GM12878 (cell line): ENCODE data around the gene ADAMTS18. TPM values are rescaled to one million over a fixed set of nuclear protein-coding genes. Genes with fewer than 3 reads are reported as not detected.

ENCODE experiments used
- ATAC-seq: fragments of 200-7000 bp; cut with Tn5 transposase; 3 replicates; pipeline ENCODE4 v1.9.1; 2020; ENCODE audit warnings: mild to moderate bottlenecking, moderate library complexity
- BruUV-seq: library from RNA; stranded (reverse); fragments of 400-500 nt; replicated peaks from 2 replicates; lab custom pipeline; 2021; lab: Mats Ljungman, UMichigan
- CTCF ChIA-PET: fragments of 300-600 bp; sonication (Branson Sonifier 250); formaldehyde crosslinking; extraction: SDS; loops from one replicate; lab custom pipeline; 2021; ENCODE audit warnings: inconsistent platforms; lab: Yijun Ruan, JAX
- POLR2A ChIA-PET: fragments of 350-600 bp; formaldehyde crosslinking; extraction: SDS; loops from one replicate; lab custom pipeline; 2021; ENCODE audit warnings: inconsistent platforms; lab: Charles Lee
- RAD21 ChIA-PET: fragments of 300-600 bp; sonication (Branson Sonifier 250); formaldehyde crosslinking; loops from one replicate; lab custom pipeline; 2023; ENCODE audit warnings: antibody characterized with exemption; ENCODE audit not compliant: unreplicated experiment; lab: Charles Lee
- SMC1A ChIA-PET: fragments of 300-600 bp; sonication (Branson Sonifier 250); formaldehyde crosslinking; loops from one replicate; lab custom pipeline; 2023; ENCODE audit not compliant: unreplicated experiment, uncharacterized antibody; lab: Charles Lee
- DNase-seq: peaks from one replicate; pipeline ENCODE4 v3.0.0-alpha.2; 2011; ENCODE audit warnings: low read depth, low spot score
- FAIRE-seq: peaks from 3 replicates; lab custom pipeline; 2011; peaks lifted over from hg19 to GRCh38; lab: Jason Lieb, UNC
- H2AFZ ChIP-seq: 2 replicates; pipeline ENCODE4 v1.6.0; 2011; ENCODE audit warnings: low read depth, low read length, control low read depth; ENCODE audit not compliant: control insufficient read depth
- H3K27ac ChIP-seq: 2 replicates; pipeline ENCODE4 v1.5.1; 2011; ENCODE audit warnings: control low read depth; ENCODE audit not compliant: control insufficient read depth, insufficient read depth
- H3K27me3 ChIP-seq, 2 experiments: replicated peaks in 1 of 2; 2 replicates each; pipeline versions ENCODE4 v1.6.0 to v1.6.1; 2011; ENCODE audit warnings: low read length in 1 of 2; ENCODE audit not compliant: control insufficient read depth in 2 of 2, insufficient read depth in 2 of 2
- H3K36me3 ChIP-seq, 2 experiments: 2 replicates each; pipeline ENCODE4 v1.5.1; 2011; ENCODE audit warnings: low read length in 1 of 2; ENCODE audit not compliant: control insufficient read depth in 2 of 2, insufficient read depth in 2 of 2
- H3K4me1 ChIP-seq: 2 replicates; pipeline ENCODE4 v1.6.1; 2011; ENCODE audit warnings: mild to moderate bottlenecking, low read length, moderate library complexity, mixed read lengths; ENCODE audit not compliant: control insufficient read depth, insufficient read depth
- H3K4me2 ChIP-seq: 2 replicates; pipeline ENCODE4 v1.6.0; 2011; ENCODE audit warnings: control low read depth; ENCODE audit not compliant: control insufficient read depth, insufficient read depth
- H3K4me3 ChIP-seq: fragments of 200-600 bp; sonication (generic); 2 replicates; pipeline ENCODE4 v1.5.1; 2016
- H3K79me2 ChIP-seq: 2 replicates; pipeline ENCODE4 v1.6.0; 2011; ENCODE audit warnings: low read length; ENCODE audit not compliant: control insufficient read depth, insufficient read depth
- H3K9ac ChIP-seq: 2 replicates; pipeline ENCODE4 v1.8.0; 2011; ENCODE audit warnings: low read length, control low read depth, mixed read lengths; ENCODE audit not compliant: control insufficient read depth, insufficient read depth
- H3K9me3 ChIP-seq: replicated peaks from 3 replicates; pipeline ENCODE4 v1.5.1; 2011; ENCODE audit warnings: mild to moderate bottlenecking, low read length; ENCODE audit not compliant: control insufficient read depth, insufficient read depth
- H4K20me1 ChIP-seq: 2 replicates; pipeline ENCODE4 v1.6.0; 2011; ENCODE audit not compliant: control insufficient read depth, insufficient read depth
- CHD2 ChIP-seq: IDR thresholded peaks from 2 replicates; pipeline ENCODE4 v1.6.1; 2011; ENCODE audit warnings: low read depth, low read length, improper control_type of control experiment, borderline replicate concordance
- IKZF2 ChIP-seq, 2 experiments: fragments of 450-650 bp; IDR thresholded peaks; 2 replicates each; pipeline ENCODE4 v1.6.1; 2017; ENCODE audit warnings: mild to moderate bottlenecking in 2 of 2, moderate library complexity in 2 of 2
- JUNB ChIP-seq: IDR thresholded peaks from 2 replicates; pipeline ENCODE4 v1.6.1; 2016; ENCODE audit warnings: antibody characterized with exemption, mild to moderate bottlenecking
- KAT2A ChIP-seq: conservative IDR thresholded peaks from 2 replicates; pipeline ENCODE4 v1.6.1; 2011; ENCODE audit warnings: low read depth, low read length; ENCODE audit not compliant: control insufficient read depth
- NBN ChIP-seq: fragments of 450-650 bp; IDR thresholded peaks from 2 replicates; pipeline ENCODE4 v1.6.1; 2016
- RAD21 ChIP-seq: IDR thresholded peaks from 2 replicates; pipeline ENCODE4 v1.6.1; 2011; ENCODE audit warnings: mild to moderate bottlenecking, low read depth, low read length, moderate library complexity; ENCODE audit not compliant: insufficient read depth
- RFX5 ChIP-seq: IDR thresholded peaks from 2 replicates; pipeline ENCODE4 v1.6.1; 2011; ENCODE audit warnings: low read depth, low read length, improper control_type of control experiment
- SIX5 ChIP-seq: IDR thresholded peaks from 2 replicates; pipeline ENCODE4 v1.6.1; 2011; ENCODE audit warnings: mild to moderate bottlenecking, low read depth, low read length, moderate library complexity; ENCODE audit not compliant: severe bottlenecking
- SP1 ChIP-seq: IDR thresholded peaks from one replicate; pipeline ENCODE4 v1.6.1; 2011; ENCODE audit warnings: low read depth, low read length
- SREBF1 ChIP-seq: IDR thresholded peaks from 2 replicates; pipeline ENCODE4 v1.6.1; 2012; ENCODE audit warnings: mild to moderate bottlenecking, low read length
- STAT3 ChIP-seq: IDR thresholded peaks from 2 replicates; pipeline ENCODE4 v1.6.1; 2011; ENCODE audit warnings: low read depth, low read length, improper control_type of control experiment
- TCF7 ChIP-seq: IDR thresholded peaks from 2 replicates; pipeline ENCODE4 v1.6.1; 2014; ENCODE audit warnings: antibody characterized with exemption, borderline replicate concordance
- ZNF207 ChIP-seq: fragments of 450-650 bp; IDR thresholded peaks from 2 replicates; pipeline ENCODE4 v1.6.1; 2014; ENCODE audit warnings: antibody characterized with exemption, mild to moderate bottlenecking, borderline replicate concordance
- WGBS: methylation state at CpG from one replicate; pipeline ENCODE4 v1.1.6; 2016; ENCODE audit warnings: low lambda C conversion rate; ENCODE audit not compliant: insufficient replicate concordance, insufficient coverage; ENCODE audit errors: missing lambda C conversion rate; 5-methylcytosine and 5-hydroxymethylcytosine counted together
- in situ Hi-C: fragments of 300-500 bp; cut with MboI; formaldehyde crosslinking; loops from 9 replicates; pipeline ENCODE4 v1.14.3; 2018; ENCODE audit warnings: mixed read lengths
- intact Hi-C: fragments of 100-400 bp; cut with micrococcal nuclease; formaldehyde crosslinking; loops from one replicate; pipeline ENCODE4 v1.14.2; 2022; ENCODE audit not compliant: unreplicated experiment
- polyA plus RNA-seq, 11 experiments: library from polyadenylated mRNA; depleted of rRNA in 4 of 11; unstranded in 6 of 11; stranded (reverse) in 5 of 11; fragments of >200 nt; fragmentation: Nextera tagmentation in 4 of 11; fragmentation: Illumina TruSeq in 1 of 11; extraction: Ambion mirVana in 4 of 11; extraction: Trizol in 1 of 11; gene quantifications; 1 replicate in 1 of 11; 2 replicates in 10 of 11; pipeline versions ENCODE4 v1.2.1 to v1.2.3, GENCODE V29; 2011 to 2016; ENCODE audit warnings: inconsistent platforms in 2 of 11, missing spikeins in 2 of 11, low read depth in 1 of 11
- total RNA-seq, 4 experiments: library from RNA; depleted of rRNA in 3 of 4; stranded (reverse); fragments of >200 nt in 3 of 4; fragmentation: Illumina TruSeq in 1 of 4; extraction: Trizol in 1 of 4; gene quantifications; 2 replicates each; pipeline versions ENCODE4 v1.2.1 to v1.2.3, GENCODE V29; 2013 to 2021
- TF ChIP-seq, protein P1 (sequence below): IDR thresholded peaks from 2 replicates; pipeline ENCODE4 v1.6.1; 2011; ENCODE audit warnings: borderline replicate concordance, low read depth, mild to moderate bottlenecking, moderate library complexity, mixed read lengths, low read length; ENCODE audit not compliant: insufficient read depth; ENCODE audit errors: extremely low read length
- TF ChIP-seq, protein P2 (sequence below): fragments of 450-650 bp; IDR thresholded peaks from 2 replicates; pipeline ENCODE4 v1.6.1; 2017; ENCODE audit warnings: borderline replicate concordance

Gene ADAMTS18
- total and polyA plus RNA-seq, 10 of the 15 experiments (the other 5 are each of a cell fraction or from before 2014, with no cell fraction given): not detected

DNA sequence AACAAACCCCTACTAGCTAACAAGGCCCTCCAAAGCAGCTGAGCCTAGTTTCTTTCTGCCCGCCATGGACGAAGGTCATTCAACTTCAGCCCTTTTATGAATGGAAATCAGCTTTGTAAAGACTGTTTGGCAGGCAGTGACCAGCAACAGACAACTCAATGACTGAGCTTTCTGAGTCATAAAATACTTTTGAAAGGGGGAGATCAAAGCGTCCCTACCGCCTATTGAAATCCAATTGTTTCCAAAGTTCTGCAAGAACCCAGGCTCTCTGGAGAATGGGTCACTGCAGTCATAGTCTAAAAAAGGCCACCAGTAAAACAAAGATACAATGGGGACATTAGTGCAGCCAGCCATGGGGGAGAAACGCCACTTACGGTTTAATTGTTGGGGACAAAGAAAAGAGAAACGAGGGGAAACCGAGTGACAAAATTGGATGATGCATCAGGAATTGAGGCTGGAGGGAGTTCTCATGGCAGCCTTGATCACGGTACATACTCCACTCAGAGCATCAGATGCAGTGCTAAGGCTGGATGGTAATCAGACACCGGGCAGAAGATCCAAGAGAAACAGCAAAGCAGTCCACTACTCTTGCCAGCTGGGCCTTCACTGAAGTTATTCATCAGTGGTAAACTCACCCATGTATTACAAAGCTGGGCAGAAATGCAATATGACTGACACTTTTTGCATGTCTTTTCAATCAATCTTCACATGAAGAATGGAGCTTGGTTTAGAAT, 9.8 kb downstream of the ADAMTS18 start:
- CTCF ChIA-PET: no interaction called here
- SMC1A ChIA-PET: no interaction called here
- ATAC-seq (no peak), DNase-seq (no peak), FAIRE-seq (no peak)
- no peak overlapping the region for H3K9ac ChIP-seq
- no peak overlapping the region for H3K4me2 ChIP-seq
- POLR2A ChIA-PET: no interaction called here
- WGBS: 43% methylated on average over 10 of the region's 10 CpGs
- no peak overlapping the region for H3K27ac ChIP-seq
- H2AFZ ChIP-seq: no peak overlapping the region
- TF ChIP-seq, protein P1, sequence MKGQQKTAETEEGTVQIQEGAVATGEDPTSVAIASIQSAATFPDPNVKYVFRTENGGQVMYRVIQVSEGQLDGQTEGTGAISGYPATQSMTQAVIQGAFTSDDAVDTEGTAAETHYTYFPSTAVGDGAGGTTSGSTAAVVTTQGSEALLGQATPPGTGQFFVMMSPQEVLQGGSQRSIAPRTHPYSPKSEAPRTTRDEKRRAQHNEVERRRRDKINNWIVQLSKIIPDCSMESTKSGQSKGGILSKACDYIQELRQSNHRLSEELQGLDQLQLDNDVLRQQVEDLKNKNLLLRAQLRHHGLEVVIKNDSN: no peak
- TF ChIP-seq SREBF1 (no peak), NBN (no peak), KAT2A (no peak), TCF7 (no peak), IKZF2 (IDR thresholded peaks at IDR 0.05) (no peak)
- H3K9me3 ChIP-seq: no peaks in the 10 kb centered on the region
- intact Hi-C loops: no loop called here
- no peak overlapping the region for H3K4me3 ChIP-seq
- RAD21 ChIA-PET: no interaction called here
- in situ Hi-C loops: no loop called here
- no peaks in the 10 kb centered on the region for H3K79me2 ChIP-seq
- H3K27me3 ChIP-seq: no peaks in the 10 kb centered on the region
- H4K20me1 ChIP-seq: no peaks in the 10 kb centered on the region
- H3K4me1 ChIP-seq: no peaks in the 10 kb centered on the region
- H3K36me3 ChIP-seq: no peaks in the 10 kb centered on the region
- no TSS peak for BruUV-seq

DNA sequence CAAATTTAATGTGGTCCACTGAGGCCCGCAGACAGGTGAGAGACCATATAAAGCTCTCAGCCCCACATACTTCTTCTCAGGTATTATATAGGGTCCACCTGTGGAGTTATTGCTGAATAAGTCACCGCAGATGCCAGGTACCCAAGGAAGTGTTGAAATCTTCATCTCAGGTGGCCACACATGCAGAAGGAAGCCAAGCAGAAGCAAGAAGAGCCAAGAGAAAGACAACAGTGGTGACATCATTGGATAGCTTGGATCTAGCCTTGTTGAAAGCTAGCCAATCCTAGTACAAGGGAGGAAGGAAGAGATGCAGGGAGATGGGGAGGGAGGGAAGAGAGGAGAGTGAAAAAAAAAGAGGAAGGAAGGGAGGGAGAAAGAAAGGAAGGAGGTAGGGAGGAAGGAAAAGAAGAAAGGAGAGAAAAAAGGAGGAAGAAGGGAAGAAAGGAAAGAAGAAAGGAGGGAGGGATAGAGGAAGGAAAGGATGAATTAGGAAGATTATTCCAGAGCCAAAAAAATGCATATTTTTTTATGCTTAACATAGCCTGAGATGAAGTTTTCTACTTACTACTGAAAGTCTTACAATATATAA, 12.5 kb downstream of the ADAMTS18 start:
- no peaks in the 10 kb centered on the region for H3K79me2 ChIP-seq
- ChIA-PET SMC1A (no interaction called here), RAD21 (no interaction called here), POLR2A (no interaction called here), CTCF (no interaction called here)
- DNase-seq (no peak), FAIRE-seq (no peak), ATAC-seq (no peak)
- no peaks in the 10 kb centered on the region for H3K4me1 ChIP-seq
- H3K4me2 ChIP-seq: no peak overlapping the region
- no peaks in the 10 kb centered on the region for H3K27me3 ChIP-seq
- no peak overlapping the region for H3K4me3 ChIP-seq
- WGBS: 43% methylated on average over 2 of the region's 2 CpGs
- no peak overlapping the region for H3K27ac ChIP-seq
- no peaks in the 10 kb centered on the region for H4K20me1 ChIP-seq
- H3K36me3 ChIP-seq: no peaks in the 10 kb centered on the region
- intact Hi-C loops (no loop called here), in situ Hi-C loops (no loop called here)
- H3K9me3 ChIP-seq: no peaks in the 10 kb centered on the region
- no peak overlapping the region for H2AFZ ChIP-seq
- H3K9ac ChIP-seq: no peak overlapping the region
- no TSS peak for BruUV-seq
- TF ChIP-seq STAT3 (no peak), RAD21 (no peak), ZNF207 (no peak), RFX5 (no peak), JUNB (no peak), SREBF1 (no peak), CHD2 (no peak), SIX5 (no peak), SP1 (no peak)
- TF ChIP-seq, protein P2, sequence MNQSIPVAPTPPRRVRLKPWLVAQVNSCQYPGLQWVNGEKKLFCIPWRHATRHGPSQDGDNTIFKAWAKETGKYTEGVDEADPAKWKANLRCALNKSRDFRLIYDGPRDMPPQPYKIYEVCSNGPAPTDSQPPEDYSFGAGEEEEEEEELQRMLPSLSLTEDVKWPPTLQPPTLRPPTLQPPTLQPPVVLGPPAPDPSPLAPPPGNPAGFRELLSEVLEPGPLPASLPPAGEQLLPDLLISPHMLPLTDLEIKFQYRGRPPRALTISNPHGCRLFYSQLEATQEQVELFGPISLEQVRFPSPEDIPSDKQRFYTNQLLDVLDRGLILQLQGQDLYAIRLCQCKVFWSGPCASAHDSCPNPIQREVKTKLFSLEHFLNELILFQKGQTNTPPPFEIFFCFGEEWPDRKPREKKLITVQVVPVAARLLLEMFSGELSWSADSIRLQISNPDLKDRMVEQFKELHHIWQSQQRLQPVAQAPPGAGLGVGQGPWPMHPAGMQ: no peak
